ENCODE results near the gene TBC1D9B.

Gene TBC1D9B

DNA sequence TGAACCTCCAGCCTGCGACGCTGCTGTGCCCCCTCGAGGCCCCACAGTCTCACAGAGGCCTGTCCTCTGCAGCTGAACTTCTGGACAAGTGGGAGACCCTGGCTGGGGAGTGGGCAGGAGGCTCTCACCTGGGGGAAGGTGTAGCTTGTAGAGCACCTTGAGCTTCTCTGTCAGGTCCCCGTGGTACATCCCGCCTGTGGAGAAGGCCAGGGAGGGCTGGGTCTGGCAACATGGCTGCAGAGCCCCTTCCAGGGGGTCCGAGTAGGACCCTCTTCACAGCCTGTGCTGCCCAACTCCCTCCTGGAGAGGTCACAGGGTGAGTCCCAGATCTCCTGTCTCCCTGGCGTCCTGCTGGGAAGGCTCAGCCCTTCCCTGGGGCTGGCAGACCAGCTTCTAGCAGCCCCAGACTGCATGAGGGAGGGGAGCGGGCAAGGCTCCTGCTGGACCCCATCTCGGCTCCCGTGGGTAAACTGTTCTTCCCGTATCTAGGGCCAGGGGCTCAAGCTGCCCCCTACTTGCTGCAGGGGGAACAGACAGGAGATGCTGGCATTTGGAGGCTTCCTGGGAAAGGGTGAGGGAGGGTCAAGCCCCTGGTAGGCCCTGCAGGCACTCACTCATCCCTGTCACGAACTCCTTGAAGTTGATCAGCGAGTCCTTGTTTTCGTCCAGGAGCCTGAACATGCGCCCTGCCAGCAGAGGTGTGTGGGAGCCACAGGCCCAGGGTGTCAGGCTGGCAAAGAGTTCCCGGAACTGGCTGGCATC lies 37.9 kb downstream of the TBC1D9B start:
- DNase-seq (ENCODE audit: low read depth) = no peak

GRCh38 chr5:179869101-179869500 lies 38.6 kb downstream of the TBC1D9B start:
- DNase-seq (ENCODE audit: low read depth) = no peak

DNA sequence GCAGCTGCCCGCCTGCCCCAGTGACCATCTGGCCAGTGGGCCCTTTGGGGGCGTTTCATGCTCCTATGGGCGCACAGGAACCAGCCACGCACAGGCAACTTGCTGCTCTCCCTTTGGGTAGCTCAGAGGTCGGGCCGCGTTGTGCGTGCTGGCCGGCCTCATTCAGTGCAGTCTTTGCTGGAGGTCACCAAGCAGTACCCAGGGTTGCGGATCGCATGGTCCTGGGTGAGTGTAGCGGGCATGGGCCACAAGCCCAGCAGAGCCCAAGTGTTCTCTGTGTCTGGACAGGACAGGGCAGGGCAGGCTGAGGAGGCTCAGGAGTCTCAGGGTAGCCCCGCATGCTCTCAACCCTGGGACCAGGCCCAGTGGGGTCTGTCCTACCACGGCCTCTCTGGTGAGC lies 39.2 kb downstream of the TBC1D9B start:
- DNase-seq (ENCODE audit: low read depth) = no peak

DNA sequence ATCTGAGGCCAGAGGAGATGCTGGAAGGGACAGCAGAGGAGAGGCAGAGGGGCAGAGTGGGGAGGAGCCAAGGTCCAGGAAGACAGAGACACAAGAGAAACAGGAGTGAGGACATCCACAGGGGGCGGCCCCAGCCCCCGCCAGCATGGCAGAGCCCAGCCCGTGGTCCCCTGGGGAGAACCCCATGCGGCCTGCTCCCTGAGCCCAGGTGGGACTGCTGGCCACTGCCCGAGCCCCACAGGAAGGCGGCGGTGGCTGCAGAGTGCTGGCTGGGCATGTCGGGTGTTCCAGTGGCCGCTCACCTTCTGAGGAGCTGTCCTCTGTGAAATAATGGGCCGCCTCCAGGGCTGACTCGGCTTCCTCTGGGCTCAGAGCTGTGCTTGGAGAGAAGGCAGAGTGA lies 40.2 kb downstream of the TBC1D9B start:
- no peak for DNase-seq (ENCODE audit: low read depth)

DNA sequence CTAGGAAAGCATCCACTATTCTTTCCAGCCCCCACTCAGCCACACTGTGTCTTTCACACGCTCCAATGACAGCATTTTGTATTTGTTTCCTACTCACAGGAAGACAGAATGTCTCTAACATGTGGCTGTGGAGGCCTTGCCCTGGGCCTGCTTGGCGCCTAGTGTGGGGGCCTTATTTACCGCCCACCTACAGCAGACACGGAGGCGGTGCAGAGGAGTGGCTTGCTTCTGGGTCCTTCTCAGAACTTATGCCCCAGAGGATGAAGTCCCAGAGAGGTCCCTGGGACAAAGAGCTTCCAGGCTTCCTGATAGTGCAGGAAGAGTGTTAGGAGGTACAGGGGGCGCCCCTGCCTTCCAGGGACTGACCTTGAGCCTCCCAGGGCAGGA lies 40.6 kb downstream of the TBC1D9B start:
- no peak for DNase-seq (ENCODE audit: low read depth)

DNA sequence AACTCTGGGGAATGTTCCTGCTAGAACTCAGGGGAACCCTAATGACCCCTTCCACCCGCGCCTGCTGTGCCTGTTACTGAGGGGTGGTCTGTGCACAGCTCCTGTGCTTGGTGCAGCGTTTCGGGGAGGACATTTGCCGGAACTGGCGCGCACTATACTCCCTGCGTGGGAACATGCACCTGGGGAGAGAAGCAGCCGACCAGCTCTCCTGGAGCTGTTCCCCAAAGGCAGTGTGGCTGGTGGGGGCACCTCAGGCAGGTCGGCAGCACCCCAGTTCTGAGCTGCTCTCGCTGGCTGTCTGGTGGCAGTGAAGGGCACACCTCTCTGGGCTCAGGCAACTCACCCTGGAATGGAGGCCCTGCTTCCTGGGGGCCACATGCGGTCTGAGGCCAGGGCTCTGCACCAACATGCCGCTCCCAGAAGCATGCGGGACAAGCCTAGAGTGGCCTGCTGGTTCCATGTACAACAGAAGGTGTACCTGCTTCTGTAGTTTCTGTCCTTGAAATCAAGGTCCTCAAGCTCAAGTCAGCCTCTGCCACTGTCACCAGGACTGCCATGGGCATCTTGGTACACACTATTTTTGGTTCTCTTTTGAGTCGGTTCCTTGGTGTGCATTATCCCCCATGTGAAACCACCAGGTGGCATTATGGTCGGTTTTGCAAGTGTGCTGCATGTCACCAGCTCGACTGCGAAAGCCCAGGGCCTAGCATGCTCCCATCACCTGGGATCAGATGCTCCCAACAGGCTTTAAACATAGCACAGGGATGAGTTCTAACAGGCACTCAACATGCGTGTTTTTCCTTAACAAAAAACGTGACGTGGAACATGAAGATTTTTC lies 41.2 kb downstream of the TBC1D9B start:
- no peak for DNase-seq (ENCODE audit: low read depth)

GRCh38 chr5:179865491-179866240 lies 42.0 kb downstream of the TBC1D9B start:
- DNase-seq (ENCODE audit: low read depth) = no peak

- no peak for DNase-seq (ENCODE audit: low read depth)
Observed at GRCh38 chr5:179864686-179865085, 43.0 kb downstream of the TBC1D9B start.

DNA sequence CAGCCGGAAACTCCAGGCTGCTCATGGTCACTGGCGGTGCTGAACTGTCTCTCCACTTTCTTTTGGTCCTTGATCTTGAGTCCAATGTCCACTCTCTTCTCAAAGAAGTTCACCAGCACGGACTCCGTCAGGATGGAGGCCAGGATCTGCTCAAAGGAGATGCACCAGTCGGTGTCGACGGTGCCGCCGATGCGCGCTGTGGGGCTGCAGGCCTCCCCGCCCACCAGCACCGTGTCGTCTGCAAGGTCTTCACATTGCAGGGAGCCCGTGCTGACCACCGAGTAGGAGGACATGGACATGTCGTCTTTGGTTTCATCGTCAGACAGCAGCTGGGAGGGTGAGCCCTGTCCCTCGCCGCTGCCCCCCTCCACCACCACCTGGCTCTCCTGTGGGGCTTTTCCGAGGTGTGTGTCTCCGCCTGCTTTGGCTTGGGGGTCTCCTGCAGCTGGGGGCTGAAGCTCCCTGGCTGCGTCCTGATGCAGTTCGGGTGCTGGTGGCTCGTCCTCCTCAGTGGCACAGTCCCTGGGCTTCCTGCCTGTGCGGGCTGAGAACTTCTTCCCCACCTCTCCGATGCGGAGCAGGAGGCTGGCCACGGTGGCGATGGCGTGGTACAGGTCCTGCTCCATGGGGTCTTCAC lies 44.1 kb downstream of the TBC1D9B start:
- DNase-seq (ENCODE audit: low read depth) = no peak

GRCh38 chr5:179862891-179863290 lies 44.8 kb downstream of the TBC1D9B start:
- DNase-seq (ENCODE audit: low read depth) = no peak

DNA sequence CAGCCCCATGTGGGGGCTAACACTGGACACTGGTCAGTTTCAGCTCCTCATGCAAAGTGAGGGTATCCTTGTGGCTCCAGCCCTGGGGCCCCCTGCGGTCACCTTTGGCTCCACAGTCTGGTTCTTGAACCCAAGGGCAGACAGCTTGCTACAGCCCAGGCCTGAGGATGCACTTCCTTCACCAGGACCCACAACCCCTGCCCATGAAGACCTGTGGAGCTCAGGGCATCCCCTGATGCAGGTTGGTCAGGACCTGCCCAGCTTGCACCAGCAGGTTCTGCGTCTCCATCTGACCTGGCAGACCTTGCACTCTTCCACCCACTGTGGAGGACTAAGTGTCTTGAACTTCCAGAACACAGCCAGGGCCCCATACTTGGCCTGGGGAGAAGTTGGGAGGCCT lies 45.4 kb downstream of the TBC1D9B start:
- no peak for DNase-seq (ENCODE audit: low read depth)

DNA sequence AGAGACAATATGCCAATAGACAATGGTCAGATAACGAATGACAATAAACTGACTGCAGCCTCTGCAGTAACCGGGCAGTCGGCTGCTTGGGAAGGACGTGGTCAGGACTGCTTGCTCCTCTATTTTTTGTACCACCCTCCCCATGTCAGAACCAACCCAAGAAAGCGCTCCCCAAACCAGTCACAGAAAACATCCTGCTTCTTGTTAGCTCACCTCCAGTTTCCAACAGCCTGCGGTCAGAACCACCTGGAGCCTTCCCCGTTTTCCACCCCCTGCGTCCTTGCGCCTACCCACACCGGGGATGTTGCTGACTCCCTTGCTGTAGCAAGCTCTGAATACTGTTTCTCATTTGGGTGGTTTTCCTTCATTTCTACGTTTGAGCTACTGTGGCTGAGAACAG lies 47.4 kb downstream of the TBC1D9B start:
- no peak for DNase-seq (ENCODE audit: low read depth)

DNA sequence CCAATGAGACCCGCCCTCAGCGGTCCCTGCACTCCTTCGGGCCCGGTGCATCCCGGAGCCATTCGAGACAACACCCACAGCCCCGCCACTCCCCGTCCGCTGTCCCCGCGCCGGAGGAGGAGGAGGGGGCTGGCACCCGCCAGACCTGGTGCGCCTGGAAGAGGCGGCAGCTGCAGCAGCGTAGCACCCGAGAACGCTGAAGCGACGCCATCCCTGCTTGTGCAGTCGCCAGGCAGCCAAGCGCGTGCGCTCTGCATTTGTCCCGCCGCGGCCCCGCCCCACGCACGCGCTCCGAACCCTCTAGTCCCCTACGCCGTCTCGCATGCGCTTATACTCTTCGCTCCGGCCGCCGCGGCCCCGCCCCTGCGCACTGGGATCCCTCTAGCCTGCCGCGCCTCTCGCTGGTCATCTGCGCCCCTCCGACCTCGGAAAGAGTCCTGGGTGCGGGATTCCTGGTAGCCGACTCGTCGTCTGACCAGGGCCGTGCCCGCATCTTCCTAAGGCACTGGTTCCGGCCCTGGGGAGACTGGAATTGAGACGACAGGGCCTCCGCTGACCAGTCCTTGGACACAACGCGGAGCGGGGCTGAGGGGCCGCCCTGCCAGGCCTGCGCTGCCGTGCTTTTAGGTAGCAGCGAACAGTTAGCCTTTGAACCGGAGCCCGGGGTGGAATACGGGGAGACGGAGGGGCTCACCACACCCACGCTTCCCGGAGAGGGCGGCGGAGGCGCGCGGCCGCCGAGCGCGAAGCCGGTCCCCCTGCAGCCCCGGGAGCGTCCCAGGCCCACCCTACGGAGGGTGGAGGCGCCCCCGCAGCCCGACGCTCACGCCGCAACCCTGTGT lies 48.9 kb downstream of the TBC1D9B start, which contains the start of gene MRNIP:
Gene MRNIP, minus strand, starts transcription at position 232 of the 842 bp plus-strand sequence. Its CDS starts 21 bp downstream, at position 211.
- peak; percentile 54 for DNase-seq (ENCODE audit: low read depth)

- no peak for DNase-seq (ENCODE audit: low read depth)
Observed at GRCh38 chr5:179858241-179858585, 49.5 kb downstream of the TBC1D9B start.

GRCh38 chr5:179854356-179854755 lies 53.3 kb downstream of the TBC1D9B start:
- no peak for DNase-seq (ENCODE audit: low read depth)

- DNase-seq (ENCODE audit: low read depth) = no peak
Observed at GRCh38 chr5:179852993-179853547, 54.6 kb downstream of the TBC1D9B start.

GRCh38 chr5:179841621-179842020 lies 66.1 kb downstream of the TBC1D9B start:
- no peak for DNase-seq (ENCODE audit: low read depth)

- no peak for DNase-seq (ENCODE audit: low read depth)
Observed at GRCh38 chr5:179840766-179841165, 66.9 kb downstream of the TBC1D9B start.

DNA sequence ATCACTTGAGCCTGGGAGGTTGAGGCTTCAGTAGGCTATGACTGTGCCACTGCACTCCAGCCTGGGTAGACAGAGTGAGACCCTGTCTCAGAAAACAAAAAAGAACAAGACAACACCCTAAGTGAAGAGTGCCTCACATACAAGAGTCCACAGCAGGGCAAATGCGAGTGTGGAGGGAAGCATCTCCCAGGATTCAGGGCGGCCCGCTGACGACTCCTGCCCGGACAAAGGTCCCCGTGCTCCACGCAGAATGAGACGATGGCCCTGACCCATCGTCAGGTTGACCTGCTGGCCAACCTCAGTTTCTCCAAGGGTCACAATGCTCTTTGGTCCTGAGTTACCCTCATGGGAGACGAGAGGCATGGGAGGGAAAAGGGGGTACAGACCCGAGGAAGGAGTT lies 67.4 kb downstream of the TBC1D9B start:
- DNase-seq (ENCODE audit: low read depth) = no peak

DNA sequence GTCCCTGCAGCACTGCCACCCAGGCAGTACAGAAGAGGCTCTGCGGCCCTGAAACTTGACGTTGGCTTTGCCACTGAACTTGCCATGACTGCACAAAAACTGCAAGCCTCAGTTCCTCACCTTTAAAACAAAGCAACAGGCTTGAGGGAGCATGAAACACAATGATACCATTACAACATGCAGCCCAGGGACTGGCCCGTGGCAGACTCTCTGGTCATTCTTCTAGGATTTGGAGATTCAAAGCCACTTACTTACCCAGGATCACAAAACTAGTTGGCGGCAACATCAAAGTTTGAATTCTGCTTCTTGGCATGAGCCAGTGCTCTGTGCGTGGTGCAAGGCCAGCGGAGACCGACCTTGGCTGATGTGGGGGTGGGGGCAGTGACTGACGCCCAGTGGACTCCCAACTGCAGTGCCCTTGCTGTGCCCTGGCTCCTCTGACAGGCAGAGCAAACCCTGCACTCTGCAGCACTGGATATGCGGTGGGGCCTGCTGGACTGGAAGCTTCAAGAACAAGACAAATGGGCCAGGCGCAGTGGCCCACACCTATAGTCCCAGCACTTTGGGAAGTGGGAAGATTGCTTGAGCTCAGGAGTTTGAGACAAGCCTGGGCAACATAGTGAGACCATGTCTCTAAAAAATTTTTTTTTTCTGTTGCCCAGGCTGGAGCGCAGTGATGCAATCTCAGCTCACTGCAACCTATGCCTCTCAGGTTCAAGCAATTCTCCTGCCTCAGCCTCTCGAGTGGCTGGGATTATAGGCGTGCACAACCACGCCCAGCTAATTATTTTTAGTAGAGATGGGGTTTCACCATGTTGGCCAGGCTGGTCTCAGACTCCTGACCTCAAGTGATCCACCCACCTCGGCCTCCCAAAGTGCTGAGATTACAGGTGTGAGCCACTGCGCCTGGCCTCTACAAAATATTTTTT lies 68.1 kb downstream of the TBC1D9B start:
- no peak for DNase-seq (ENCODE audit: low read depth)

All from HS-27A (cell line).